GM13977 (cell line): Measurements from ENCODE around the gene CDK19.
A peak's percentile ranks its signal among the peaks of the same experiment; 100 is the strongest.

Experiments
- DNase-seq: peaks from one replicate; pipeline ENCODE4 v3.0.0; 2012; ENCODE audit warnings: low spot score
- CTCF ChIP-seq: IDR thresholded peaks from 2 replicates; pipeline ENCODE4 v1.5.1; 2012; ENCODE audit warnings: mild to moderate bottlenecking, control low read depth; ENCODE audit not compliant: insufficient read depth; ENCODE audit errors: extremely low read depth, missing control alignments
- in situ Hi-C: fragments of 300-500 bp; cut with MboI; formaldehyde crosslinking; loops from one replicate; pipeline ENCODE4 v1.12.0; 2022; ENCODE audit warnings: low sequenced_read_pairs, low pct_unique_long_range_greater_than_20kb, mixed read lengths, inconsistent platforms; ENCODE audit not compliant: unreplicated experiment

CDK19 gene

GRCh38 chr6:110674096-110674495 lies 141.2 kb downstream of the CDK19 start:
- TF ChIP-seq CTCF = no peak
- in situ Hi-C loops = no loop called here
- DNase-seq = no peak

GRCh38 chr6:110672122-110672521 lies 143.1 kb downstream of the CDK19 start:
- in situ Hi-C loops = no loop called here
- no peak for DNase-seq
- no peak for TF ChIP-seq CTCF

GRCh38 chr6:110671447-110671846 lies 143.8 kb downstream of the CDK19 start:
- DNase-seq = no peak
- no peak for TF ChIP-seq CTCF
- in situ Hi-C loops = no loop called here

- TF ChIP-seq CTCF = no peak
- in situ Hi-C loops = no loop called here
- no peak for DNase-seq
Measured at GRCh38 chr6:110665600-110665999, 149.7 kb downstream of the CDK19 start.

GRCh38 chr6:110664933-110665332 lies 150.3 kb downstream of the CDK19 start:
- in situ Hi-C loops = no loop called here
- DNase-seq = peak; percentile 20
- no peak for TF ChIP-seq CTCF

GRCh38 chr6:110662490-110663211 lies 152.6 kb downstream of the CDK19 start:
- in situ Hi-C loops = no loop called here
- no peak for DNase-seq
- no peak for TF ChIP-seq CTCF
